Endothelial cell of umbilical vein (primary cell): Measurements from ENCODE around the gene METAP1.

Experiments
- CTCF ChIP-seq, 2 donors: IDR thresholded peaks; 1 replicate in 1 of 2; 2 replicates in 1 of 2; pipeline ENCODE4 v1.5.1; 2011; ENCODE audit warnings: low read length in 2 of 2, mild to moderate bottlenecking in 2 of 2, moderate library complexity in 2 of 2, control low read depth in 1 of 2, inconsistent platforms in 1 of 2, low read depth in 1 of 2; ENCODE audit not compliant: insufficient read depth in 1 of 2; ENCODE audit errors: extremely low read depth in 1 of 2
- EZH2 ChIP-seq: IDR thresholded peaks from 2 replicates; pipeline ENCODE4 v1.6.1; 2012; ENCODE audit warnings: borderline replicate concordance, low read depth, mild to moderate bottlenecking, moderate library complexity, low read length, inconsistent platforms; ENCODE audit not compliant: severe bottlenecking
- GATA2 ChIP-seq: IDR thresholded peaks from 2 replicates; pipeline ENCODE4 v1.7.0; 2011; ENCODE audit warnings: low read depth, mild to moderate bottlenecking, moderate library complexity, mixed read lengths, low read length; ENCODE audit not compliant: insufficient read length, insufficient read depth
- JUN ChIP-seq: IDR thresholded peaks from 2 replicates; pipeline ENCODE4 v1.6.1; 2011; ENCODE audit warnings: borderline replicate concordance, low read depth; ENCODE audit not compliant: insufficient read length, insufficient read depth
- MYC ChIP-seq: IDR thresholded peaks from one replicate; pipeline ENCODE4 v1.6.1; 2011; ENCODE audit warnings: mild to moderate bottlenecking, low read depth, low read length
- POLR2A ChIP-seq: IDR thresholded peaks from 2 replicates; pipeline ENCODE4 v1.6.1; 2012; ENCODE audit warnings: low read depth, mild to moderate bottlenecking, control low read depth, low read length

DNA sequence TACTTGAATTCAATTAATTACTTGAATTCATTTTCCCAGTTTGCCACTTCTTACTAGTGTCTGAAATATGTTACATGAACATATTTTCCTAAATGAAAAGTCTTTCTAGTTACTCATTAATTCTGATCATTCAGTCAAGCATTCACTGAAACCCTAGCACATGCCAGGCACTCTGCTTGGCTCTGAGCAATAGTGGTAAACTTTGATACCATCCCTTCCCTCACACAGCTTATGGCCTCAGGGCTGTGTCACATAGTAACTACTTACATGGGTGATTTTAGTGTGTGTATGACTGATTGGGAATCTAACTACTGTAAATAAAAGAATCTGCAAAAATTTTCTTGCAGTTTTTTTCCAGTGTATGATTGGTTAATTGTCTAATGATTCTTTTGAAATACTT, 32.7 kb downstream of the METAP1 start:
- TF ChIP-seq POLR2A (no peak), CTCF (IDR thresholded peaks at IDR 0.05; ENCODE audit: extremely low read depth in 1 of 2, insufficient read depth in 1 of 2, low read depth in 1 of 2, low read length in 2 of 2) (no peak), EZH2 (no peak), GATA2 (no peak), MYC (no peak), JUN (no peak)
